SK-MEL-5 (cell line): ENCODE results near the gene RELN. TPM values are rescaled to one million over a fixed set of nuclear protein-coding genes. Genes with fewer than 3 reads are reported as not detected.

Experiments
- DNase-seq: peaks from one replicate; pipeline ENCODE4 v3.0.0-alpha.2; 2016; ENCODE audit warnings: low read depth, low spot score
- in situ Hi-C: cut with HindIII; loops from 2 replicates; pipeline ENCODE4 v1.10.0; 2016; ENCODE audit warnings: low sequenced_read_pairs, high pct_unique_total_duplicates, low pct_unique_long_range_greater_than_20kb
- total RNA-seq: library from RNA; depleted of rRNA; stranded (reverse); fragments of >200 nt; shearing (Covaris generic); gene quantifications from 2 replicates; pipeline ENCODE4 v1.2.3, GENCODE V29; 2014

The RELN gene
- total RNA-seq, 1 experiment from 2014 or later = 5.1 TPM

DNA sequence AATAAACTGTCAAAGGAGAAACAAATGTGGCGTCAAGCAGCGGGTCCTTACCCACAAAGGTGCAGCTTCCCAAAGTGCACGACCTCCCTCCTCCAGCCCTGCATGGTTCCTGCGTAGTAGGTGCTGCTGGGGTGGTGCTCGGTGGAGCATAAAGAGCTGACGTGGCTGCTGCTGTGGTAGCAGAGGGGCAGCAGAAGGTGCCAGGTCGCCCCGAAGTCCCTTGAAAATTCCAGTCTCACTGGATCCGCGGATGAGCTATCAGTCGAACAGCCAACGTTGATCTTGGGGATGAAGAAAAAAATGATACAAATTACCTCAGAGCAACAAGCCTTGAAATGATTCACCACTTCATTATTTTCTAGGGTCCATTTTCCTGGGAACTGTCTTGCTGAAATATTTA is 438.4 kb downstream of the RELN start:
- in situ Hi-C loops = no loop called here
- no peak for DNase-seq

DNA sequence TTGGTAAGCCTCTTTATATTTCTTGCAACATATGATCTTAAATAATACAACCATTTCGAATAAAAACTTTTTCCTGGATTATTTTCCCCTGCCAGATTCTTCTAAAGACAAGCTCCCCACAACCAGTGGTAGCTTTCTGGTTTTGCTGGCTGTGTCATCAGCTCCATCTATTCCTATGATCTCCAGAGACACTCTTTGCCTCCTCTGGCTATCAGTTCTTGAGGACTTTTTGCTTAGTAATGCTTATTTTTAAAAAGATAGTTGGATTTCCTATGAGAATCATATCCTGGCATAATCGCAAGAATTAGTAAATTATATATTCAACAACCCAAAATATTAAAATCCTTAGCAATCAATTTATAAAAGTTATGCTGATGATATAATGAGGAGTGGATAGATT is 439.7 kb downstream of the RELN start:
- in situ Hi-C loops = loop anchor here (25.0 kb wide), 1 partner anchor 613 kb away; no protein-coding TSS in a partner anchor
- DNase-seq = no peak

DNA sequence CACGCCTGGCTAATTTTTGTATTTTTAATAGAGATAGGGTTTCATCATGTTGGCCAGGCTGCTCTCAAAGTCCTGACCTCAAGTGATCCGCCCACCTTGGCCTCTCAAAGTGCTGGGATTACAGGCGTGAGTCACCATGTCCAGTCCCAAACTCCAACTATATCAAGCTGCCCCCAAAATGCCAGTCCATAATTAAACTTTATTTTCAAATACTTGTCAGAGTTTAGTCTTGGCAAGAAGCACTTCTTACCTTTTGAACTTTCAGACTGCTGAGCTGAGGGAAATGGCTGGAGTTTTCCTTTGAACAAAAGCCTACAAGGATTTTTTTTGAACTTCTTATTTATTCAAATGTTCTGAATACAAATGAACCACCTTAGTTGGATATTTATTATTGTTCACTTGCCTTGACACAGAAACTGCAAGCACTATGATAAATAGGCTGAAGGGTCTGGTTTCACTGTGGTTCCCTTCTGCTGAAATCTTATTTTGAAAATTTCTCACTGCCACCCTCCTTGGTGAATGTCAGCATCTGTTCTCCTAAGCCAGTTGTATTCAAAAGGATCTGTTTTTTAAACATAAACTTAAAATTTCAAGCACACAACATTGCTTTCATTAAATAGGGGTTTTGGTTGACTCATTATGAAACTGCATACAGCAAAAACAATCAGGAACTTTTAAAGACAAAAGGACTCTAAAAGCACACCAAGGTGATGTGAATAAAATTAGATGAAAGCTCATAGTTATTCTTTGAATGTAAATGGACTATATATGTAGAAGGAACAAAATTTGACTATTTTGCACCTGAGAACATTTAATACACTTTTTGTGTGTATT is 441.8 kb downstream of the RELN start:
- in situ Hi-C loops = loop anchor here (25.0 kb wide), 1 partner anchor 615 kb away; no protein-coding TSS in a partner anchor
- DNase-seq = peak; percentile 10

DNA sequence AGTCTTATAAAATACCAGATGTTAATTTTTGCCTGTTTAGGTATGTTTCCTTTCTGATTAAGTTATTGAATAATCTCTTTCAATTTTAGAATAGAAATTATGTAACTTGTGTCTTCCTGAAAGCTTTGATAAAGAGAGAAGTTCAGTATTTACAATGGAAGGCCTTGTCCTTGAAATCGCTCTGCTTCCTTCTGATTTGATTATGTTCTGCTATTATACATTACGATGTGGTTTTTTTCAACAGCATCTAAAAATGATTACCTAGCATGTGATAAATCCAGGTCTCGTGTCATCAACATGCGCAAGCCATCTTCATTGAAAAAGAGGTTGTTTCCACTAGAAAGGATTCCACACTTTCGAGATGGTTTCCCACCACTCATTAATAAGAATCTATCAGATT is 447.0 kb downstream of the RELN start:
- DNase-seq = no peak
- in situ Hi-C loops = loop anchor here (25.0 kb wide), 1 partner anchor 620 kb away; no protein-coding TSS in a partner anchor

DNA sequence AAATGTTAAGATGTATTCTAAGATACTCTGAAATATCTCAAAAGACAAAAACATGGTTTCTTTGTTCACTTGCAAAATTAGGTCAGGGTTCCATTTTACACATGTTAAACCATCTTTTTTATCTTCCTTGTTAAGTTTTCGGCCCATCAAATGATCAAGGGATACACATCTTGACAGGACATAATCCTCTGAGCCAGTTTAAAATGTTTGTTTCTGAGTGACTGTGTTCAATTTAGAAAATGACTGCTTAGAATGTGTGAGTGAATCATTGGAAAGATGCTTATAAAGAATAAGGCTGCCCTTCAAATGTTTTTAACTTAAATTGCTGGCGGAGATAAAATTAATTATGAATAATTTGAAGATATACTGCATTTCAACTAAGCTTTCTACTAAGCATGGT is 447.5 kb downstream of the RELN start:
- DNase-seq = no peak
- in situ Hi-C loops = loop anchor here (25.0 kb wide), 1 partner anchor 620 kb away; no protein-coding TSS in a partner anchor

DNA sequence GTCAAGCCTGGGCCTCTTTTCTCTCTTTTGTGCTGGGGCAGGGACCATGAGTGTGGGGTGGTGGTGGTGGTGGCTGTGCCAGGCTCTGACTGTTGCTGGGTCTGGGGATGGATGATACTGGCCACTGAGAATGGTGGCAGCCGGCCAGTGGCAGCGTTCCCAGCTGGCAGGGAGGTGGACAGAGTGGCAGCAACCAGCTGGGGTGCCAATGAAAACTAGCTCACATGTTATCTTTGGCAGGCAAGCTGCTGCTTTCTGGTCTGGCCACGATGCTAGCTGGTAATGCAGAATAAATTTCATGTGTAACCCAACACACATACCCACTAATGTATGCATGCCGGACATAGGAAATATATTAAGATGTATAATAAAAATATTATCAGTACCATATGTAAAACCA is 448.4 kb downstream of the RELN start:
- in situ Hi-C loops = loop anchor here (25.0 kb wide), 1 partner anchor 621 kb away; no protein-coding TSS in a partner anchor
- no peak for DNase-seq

DNA sequence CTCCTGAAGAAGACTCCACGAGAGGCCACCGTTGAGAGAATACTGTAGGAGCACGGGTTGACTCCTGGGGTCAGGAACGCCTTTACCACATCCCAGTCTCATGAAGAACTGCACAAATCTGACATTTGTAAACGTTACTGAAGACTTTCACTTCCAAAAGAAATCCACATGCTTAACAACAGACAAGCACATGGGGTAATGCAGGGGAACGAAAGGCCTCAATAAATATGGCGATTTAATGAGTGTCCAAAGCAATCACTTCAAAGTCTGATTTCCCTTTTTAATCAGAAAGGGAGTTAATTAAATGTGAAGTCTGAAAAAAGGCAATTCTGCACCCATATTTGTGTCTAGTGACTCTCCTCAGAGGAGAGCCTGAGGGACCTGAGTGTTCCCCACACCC is 449.1 kb downstream of the RELN start:
- DNase-seq = no peak
- in situ Hi-C loops = loop anchor here (25.0 kb wide), 1 partner anchor 622 kb away; no protein-coding TSS in a partner anchor

DNA sequence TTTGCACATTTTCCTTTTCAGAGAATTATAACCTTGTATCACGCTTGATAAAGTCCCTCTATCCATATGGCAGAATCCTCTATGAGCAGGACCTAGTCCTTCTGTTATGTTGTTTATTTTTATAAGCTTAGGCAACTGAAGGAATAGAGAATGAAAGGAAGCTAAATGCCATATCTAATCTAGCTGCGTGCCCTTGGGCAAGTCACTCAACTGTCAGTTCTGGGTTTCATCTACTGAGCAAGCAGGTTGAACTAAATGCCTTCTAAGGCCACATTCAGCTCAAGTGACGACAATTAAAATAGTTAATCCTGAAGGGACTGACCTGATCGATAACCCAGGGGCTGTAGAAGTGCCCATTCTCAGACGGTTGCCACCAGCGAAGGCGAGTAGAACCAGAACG is 449.6 kb downstream of the RELN start:
- no peak for DNase-seq
- in situ Hi-C loops = loop anchor here (25.0 kb wide), 1 partner anchor 622 kb away; no protein-coding TSS in a partner anchor

DNA sequence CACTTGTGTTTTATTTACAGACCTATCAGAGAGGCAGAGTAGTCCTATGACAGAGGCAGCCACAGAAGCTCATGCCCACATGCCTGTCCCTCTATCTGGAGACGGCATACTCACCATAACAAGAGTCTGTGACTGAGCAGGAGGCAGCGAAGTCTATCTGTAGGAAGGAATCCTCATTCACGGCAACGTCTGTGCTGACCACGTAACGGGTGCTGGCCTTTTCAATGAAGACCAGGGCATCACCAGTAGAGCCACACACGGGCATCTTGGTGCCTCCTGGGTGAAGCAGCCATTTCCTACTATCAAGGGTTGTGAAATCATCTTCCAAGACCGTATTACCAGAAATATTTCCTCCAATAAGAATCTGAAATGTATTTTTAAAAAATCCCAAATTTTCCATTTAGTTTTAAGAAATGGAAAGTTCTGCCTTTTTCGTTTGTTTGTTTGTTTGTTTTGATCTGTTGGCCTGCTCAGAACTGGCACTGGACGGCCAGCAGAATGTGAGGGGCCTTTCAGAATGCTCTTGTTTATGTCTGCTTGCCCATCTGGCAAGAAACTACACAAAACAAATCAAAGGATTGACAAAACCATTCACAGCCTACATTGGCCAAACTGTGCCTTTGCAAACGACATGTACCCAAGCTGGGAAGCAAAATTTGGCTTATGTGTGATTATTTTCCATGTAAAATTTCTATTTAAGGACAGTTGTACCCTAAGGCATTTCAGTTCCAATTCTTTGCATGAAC is 450.3 kb downstream of the RELN start:
- in situ Hi-C loops = loop anchor here (25.0 kb wide), 1 partner anchor 623 kb away; no protein-coding TSS in a partner anchor
- no peak for DNase-seq

DNA sequence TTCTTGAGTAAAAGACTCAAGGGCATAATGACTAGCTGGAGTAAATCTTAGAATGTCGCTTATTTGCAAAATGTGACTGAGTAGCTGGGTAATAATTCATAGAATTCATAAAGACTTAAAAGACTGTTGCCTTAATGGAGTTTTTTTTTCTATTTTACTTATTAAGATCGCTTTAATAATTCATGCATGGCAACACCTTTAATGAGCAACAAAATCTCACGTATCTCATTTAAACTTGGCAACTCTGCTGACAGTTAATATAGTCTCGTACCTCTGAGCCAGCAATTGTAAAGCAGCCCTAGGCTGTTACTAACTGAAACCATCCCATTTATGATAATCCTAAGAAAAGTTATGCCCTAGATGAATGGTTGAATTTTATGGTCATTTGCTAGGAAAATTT is 455.7 kb downstream of the RELN start:
- DNase-seq = peak; percentile 41
- in situ Hi-C loops = loop anchor here (25.0 kb wide), 1 partner anchor 629 kb away; no protein-coding TSS in a partner anchor

DNA sequence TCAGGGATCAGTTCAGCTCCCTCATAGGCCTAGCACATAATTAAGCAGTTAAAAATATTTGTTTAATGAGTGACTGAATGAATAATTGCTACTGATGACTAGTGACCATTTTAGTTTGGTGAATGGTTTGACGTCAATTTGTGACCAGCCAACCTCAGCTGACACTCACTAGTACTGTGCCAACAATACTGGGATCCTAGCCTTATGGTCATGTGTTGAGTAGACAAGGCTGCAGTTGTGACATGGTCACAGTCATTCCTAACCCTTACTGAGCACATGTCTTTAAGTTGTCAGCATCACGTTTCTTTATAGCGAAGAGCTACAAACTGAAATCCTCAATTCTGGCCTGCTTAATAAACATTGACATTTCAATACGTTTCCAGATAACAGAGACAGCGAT is 456.5 kb downstream of the RELN start:
- peak; percentile 99 for DNase-seq
- in situ Hi-C loops = loop anchor here (25.0 kb wide), 1 partner anchor 629 kb away; no protein-coding TSS in a partner anchor

DNA sequence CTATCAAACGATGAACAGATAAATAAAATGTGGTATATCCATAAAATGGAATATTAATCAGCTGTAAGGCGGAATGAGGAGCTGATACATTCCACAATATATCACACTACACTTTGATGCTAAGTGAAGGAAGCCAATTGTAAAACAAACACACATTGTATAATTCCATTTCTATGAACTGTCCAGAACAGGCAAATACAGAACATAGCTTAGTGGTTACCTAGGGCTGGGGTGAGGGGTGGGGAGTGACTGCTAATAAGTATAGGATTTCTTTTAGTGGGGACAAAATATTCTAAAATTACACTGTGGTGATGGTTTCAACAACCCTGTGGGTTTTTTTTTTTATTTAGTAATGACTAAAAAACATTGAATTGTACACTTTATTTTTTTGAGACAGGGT is 461.3 kb downstream of the RELN start:
- no peak for DNase-seq
- in situ Hi-C loops = loop anchor here (25.0 kb wide), 1 partner anchor 634 kb away; no protein-coding TSS in a partner anchor

DNA sequence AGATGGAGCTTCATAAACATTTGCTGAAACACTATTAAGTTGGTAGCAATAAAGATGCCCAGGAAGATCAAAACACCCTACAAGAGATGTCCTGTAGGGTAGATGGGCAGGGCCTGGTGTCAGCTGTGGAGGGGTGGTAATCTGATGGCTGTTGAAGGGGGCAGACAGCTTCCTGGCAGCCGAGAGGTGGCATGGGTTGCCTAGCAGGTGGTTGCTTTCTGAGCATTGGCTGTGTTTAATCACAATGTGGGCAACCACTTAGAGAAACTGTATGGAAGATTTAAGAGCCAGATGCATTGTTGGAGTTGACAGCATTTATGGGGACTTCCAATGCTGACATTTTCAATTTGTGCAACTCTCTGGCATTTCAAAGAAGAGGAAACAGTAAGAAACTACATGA is 463.5 kb downstream of the RELN start:
- DNase-seq = no peak
- in situ Hi-C loops = loop anchor here (25.0 kb wide), 1 partner anchor 636 kb away; no protein-coding TSS in a partner anchor

DNA sequence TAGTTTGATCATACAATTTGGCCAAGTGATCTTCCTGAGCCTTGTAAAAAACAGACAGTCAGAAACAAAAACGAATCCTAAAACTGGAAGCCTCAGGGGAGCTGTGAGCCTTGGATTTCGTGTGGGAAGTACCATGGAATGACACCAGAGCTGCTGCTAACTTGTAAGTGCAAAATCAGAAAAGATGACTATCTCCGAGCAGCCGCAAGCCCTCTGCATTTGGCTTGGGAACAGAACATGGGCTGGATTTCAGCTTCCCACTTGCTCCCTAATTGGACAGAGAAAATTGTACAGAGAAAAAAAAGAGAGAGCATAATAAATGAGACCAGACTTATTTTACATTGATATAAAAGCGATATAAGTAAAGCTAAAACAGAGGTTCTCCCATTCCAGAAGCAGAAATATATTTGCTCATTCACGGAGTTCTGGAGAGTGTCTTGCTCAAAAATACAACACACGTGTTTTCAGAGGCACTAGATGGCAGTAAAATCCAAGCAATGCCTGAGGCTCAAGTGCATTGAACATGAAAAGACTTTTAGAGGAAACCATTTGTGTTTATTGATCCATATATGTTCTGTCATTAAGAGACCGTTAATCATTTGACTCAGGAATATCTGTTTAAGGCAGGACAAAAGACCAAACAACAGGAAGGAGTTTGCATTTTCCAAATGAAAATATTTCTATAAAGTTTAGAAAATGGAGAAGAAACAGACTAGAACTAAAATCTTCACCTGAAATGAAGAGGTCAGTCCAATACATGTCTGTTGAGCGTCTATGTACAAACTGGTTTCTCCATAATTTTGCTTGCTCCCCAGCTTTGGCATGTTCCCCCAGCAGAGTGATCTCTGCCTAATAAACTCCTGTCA is 465.2 kb downstream of the RELN start:
- in situ Hi-C loops = no loop called here
- peak; percentile 86 for DNase-seq

DNA sequence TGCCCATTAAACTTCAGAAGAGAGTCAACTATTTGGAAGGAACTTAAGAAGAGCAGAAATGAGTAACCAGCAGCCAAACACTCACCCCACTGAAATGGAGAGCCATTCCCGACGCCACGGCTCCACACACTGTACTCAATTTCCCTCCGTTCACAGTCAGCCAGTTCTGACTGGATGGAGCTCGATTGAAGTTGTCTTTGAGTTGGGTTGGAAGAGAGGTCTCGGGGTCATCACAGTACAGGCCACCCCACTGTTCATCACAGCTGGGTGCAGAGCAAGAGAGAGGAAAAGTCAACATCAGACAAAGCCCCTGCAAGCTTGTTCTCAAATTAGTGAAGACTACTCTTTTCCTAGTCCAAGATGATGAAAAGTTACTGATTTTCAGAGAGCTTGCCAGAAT is 467.5 kb downstream of the RELN start:
- no peak for DNase-seq
- in situ Hi-C loops = no loop called here

DNA sequence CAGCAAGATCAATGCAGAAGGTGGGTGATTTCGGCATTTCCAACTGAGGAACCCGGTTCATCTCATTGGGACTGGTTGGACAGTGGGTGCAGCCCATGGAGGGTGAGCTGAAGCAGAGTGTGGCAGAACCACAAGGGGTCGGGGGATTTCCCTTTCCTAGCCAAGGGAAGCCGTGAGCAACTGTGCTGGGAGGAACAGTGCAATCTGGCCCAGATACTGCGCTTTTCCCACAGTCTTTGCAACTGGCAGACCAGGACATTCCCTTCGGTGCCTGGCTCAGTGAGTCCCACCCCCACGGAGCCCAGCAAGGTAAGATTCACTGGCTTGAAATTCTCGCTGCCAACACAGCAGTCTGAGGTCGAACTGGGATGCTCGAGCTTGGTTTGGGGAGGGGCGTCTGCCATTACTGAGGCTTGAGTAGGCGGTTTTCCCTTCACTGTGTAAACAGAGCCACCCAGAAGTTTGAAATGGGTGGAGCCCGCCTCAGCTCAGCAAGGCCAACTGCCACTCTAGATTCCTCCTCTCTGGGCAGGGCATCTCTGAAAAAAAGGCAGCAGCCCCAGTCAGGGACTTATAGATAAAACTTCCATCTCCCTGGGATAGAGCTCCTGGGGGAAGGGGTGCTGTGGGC is 484.8 kb downstream of the RELN start:
- no peak for DNase-seq
- in situ Hi-C loops = no loop called here

DNA sequence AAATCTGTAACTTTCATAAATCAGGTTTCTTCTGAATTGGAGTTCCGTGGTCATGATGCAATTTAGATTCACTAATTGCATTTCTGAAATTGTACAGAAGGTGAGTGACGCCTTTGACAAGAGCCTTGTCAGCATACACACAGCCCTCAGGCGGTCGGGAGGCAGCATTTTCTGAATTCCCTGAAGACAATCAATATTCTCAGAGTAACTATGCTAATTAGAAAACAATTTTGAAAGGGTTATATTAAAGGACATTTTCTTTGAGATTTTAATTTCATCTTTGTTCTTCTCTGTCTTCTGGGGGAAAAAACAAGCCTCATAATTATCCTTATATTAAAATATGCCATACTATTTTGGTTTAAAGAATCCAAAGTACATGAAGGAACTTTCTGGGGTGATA is 488.3 kb downstream of the RELN start:
- in situ Hi-C loops = no loop called here
- DNase-seq = no peak
